Measurements from ENCODE around the gene YLPM1.

Gene YLPM1

GRCh38 chr14:74840603-74841030, 77.5 kb downstream of the YLPM1 start:
- FAIRE-seq (no peak), DNase-seq (ENCODE audit: insufficient read length, low spot score) (no peak)
- TF ChIP-seq POLR2A (IDR thresholded peaks at IDR 0.05; ENCODE audit: low read depth, low read length): no peak

- no peak for DNase-seq (ENCODE audit: insufficient read length, low spot score)
- FAIRE-seq: no peak
- no peak for TF ChIP-seq POLR2A (IDR thresholded peaks at IDR 0.05; ENCODE audit: low read depth, low read length)
These were observed 78.4 kb downstream of the YLPM1 start for GRCh38 chr14:74841230-74842207.

DNA sequence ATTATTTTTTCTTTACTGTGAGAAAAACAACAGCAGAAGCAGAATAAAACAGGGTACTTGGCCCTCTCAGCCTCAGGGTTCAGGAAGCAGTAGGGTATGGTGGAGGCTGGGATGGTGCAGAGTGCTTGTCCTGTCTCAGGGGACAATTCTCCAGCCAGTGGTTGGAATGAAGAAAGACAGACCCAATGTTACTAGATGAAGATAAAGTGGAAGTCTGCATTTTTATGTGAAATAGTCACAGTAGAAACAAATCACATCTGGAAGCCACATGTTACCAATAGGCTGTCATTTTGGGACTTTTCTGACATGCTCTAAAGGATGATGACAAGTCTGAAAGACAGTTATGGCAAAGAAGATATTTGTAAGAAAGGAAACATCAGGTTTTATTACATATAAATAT, 80.5 kb downstream of the YLPM1 start:
- DNase-seq (ENCODE audit: insufficient read length, low spot score) (no peak), FAIRE-seq (no peak)

GRCh38 chr14:74846168-74846567, 83.1 kb downstream of the YLPM1 start:
- FAIRE-seq (no peak), DNase-seq (ENCODE audit: insufficient read length, low spot score) (no peak)
- TF ChIP-seq POLR2A (IDR thresholded peaks at IDR 0.05; ENCODE audit: low read depth, low read length): no peak

More for the DNA sequence above, 80.5 kb downstream of the YLPM1 start:
- no peak for TF ChIP-seq POLR2A (IDR thresholded peaks at IDR 0.05; ENCODE audit: low read depth, low read length)

GRCh38 chr14:74846968-74847665, 84.0 kb downstream of the YLPM1 start:
- no peak for TF ChIP-seq POLR2A (IDR thresholded peaks at IDR 0.05; ENCODE audit: low read depth, low read length)
- no peak for DNase-seq (ENCODE audit: insufficient read length, low spot score)
- no peak for FAIRE-seq

DNA sequence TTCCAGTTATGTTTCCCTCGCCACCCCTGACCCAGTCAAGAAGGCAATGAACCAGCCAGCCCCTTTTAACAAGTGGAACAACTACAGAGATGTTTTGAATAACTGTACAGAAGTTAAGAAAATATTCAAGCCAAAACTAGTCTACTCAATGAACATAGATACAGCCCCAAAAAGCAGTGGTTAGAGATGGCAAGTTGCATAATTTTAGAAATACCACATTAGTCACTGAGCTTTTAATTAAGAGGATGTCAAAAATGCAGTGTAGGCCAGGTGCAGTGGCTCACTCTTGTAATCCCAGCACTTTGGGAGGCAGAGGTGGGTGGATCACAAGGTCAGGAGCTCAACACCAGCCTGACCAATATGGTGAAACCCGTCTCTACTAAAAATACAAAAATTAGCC, 85.7 kb downstream of the YLPM1 start:
- TF ChIP-seq POLR2A (IDR thresholded peaks at IDR 0.05; ENCODE audit: low read depth, low read length): no peak
- DNase-seq (ENCODE audit: insufficient read length, low spot score) (no peak), FAIRE-seq (no peak)

GRCh38 chr14:74852922-74853530, 89.9 kb downstream of the YLPM1 start:
- no peak for FAIRE-seq
- DNase-seq (ENCODE audit: insufficient read length, low spot score): no peak
- no peak for TF ChIP-seq POLR2A (IDR thresholded peaks at IDR 0.05; ENCODE audit: low read depth, low read length)

- DNase-seq (ENCODE audit: insufficient read length, low spot score): no peak
- FAIRE-seq: no peak
- TF ChIP-seq POLR2A (IDR thresholded peaks at IDR 0.05; ENCODE audit: low read depth, low read length): no peak
These were observed 90.5 kb downstream of the YLPM1 start for GRCh38 chr14:74853581-74853980.

DNA sequence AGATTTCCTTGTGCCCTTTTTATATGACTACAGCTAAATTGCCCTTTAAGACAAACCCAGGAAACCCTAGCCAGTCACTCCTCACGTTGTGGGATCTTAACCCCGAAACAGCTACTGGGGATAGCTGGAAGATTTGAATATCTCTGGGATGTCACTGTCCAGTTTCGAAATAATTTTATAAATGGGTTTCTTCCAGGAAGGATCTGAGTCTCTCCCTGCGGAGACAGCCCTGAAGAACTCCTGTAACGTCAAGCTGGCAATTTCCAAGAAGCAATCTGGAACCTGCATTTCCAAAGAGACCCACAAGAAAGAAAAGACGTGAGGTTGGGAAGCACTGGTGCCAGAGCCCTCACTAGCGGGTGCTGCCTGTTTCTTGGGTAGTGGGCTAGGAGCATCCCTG, 91.9 kb downstream of the YLPM1 start:
- FAIRE-seq: no peak
- no peak for DNase-seq (ENCODE audit: insufficient read length, low spot score)
- TF ChIP-seq POLR2A (IDR thresholded peaks at IDR 0.05; ENCODE audit: low read depth, low read length): no peak

GRCh38 chr14:74855945-74856344, 92.8 kb downstream of the YLPM1 start:
- DNase-seq (ENCODE audit: insufficient read length, low spot score) (no peak), FAIRE-seq (no peak)
- TF ChIP-seq POLR2A (IDR thresholded peaks at IDR 0.05; ENCODE audit: low read depth, low read length): no peak

- no peak for DNase-seq (ENCODE audit: insufficient read length, low spot score)
- TF ChIP-seq POLR2A (IDR thresholded peaks at IDR 0.05; ENCODE audit: low read depth, low read length): no peak
- no peak for FAIRE-seq
These were observed 93.2 kb downstream of the YLPM1 start for GRCh38 chr14:74856366-74856765.

- DNase-seq (ENCODE audit: insufficient read length, low spot score): no peak
- TF ChIP-seq POLR2A (IDR thresholded peaks at IDR 0.05; ENCODE audit: low read depth, low read length): no peak
- no peak for FAIRE-seq
These were observed 94.9 kb downstream of the YLPM1 start for GRCh38 chr14:74858022-74858421.

DNA sequence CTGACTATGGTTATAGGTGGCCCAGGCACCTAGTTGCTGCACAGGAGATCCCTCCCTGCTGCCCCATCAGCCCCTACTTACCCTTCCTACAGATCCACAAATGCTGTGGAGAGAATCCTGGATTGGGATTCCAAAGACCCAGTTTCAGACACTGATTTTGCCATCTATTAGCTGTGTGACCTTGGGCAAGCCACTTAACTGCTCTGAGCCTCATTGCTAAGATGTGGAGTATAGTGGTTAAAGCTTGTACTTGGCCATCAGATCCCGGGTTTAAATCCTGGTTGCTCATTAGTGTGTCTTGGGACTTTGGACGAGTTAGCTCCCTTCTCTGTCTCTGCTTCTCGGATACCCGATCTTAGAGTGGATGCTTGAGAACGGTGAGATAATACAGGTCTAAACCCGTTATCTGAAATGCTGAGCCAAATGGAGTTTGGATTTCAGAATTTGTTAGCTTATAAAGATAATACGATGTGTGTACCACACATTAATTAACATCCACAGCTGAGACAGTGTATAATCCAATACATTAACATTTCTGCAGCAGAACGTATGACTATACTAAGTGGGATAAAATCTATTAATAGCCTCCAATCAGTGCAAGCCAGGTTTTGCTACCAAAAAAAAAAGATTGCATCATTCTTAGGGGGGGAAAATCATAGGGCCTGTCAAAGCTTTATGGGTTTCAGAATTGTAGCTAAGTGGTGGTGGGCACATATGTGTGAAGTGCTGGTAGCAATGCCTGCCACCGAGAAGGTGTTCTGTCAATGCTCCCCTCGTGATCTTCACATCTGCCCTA, 96.8 kb downstream of the YLPM1 start:
- FAIRE-seq: no peak
- TF ChIP-seq POLR2A (IDR thresholded peaks at IDR 0.05; ENCODE audit: low read depth, low read length): no peak
- DNase-seq (ENCODE audit: insufficient read length, low spot score): no peak
